HepG2 (cell line): ENCODE measurements around the gene VGF. TPM values are rescaled to one million over a fixed set of nuclear protein-coding genes. Genes with fewer than 3 reads are reported as not detected.

Experiments used
- CREB1 ChIP-seq, 2 experiments: fragments of 450-650 bp in 1 of 2; IDR thresholded peaks; 2 replicates each; pipeline ENCODE4 v1.6.1; 2016 to 2017; ENCODE audit warnings: control low read depth in 1 of 2, mild to moderate bottlenecking in 1 of 2, missing compliant biosample characterization in 1 of 2, missing genetic modification characterization in 1 of 2
- FOXO4 ChIP-seq: sonication (generic); formaldehyde crosslinking; conservative IDR thresholded peaks from 2 replicates; pipeline ENCODE4 v1.8.1; 2023; ENCODE audit warnings: missing genetic modification reagents
- GABPA ChIP-seq, 2 experiments: IDR thresholded peaks; 2 replicates each; pipeline ENCODE4 v1.6.1; 2011 to 2016; ENCODE audit warnings: low read depth in 2 of 2, low read length in 1 of 2, missing biosample characterization in 1 of 2, missing genetic modification characterization in 1 of 2
- IKZF5 ChIP-seq: IDR thresholded peaks from 2 replicates; pipeline ENCODE4 v1.6.1; 2018; ENCODE audit warnings: missing genetic modification reagents, mild to moderate bottlenecking, missing compliant biosample characterization
- MAF1 ChIP-seq: sonication (generic); formaldehyde crosslinking; IDR thresholded peaks from 2 replicates; pipeline ENCODE4 v1.5.0; 2020; ENCODE audit warnings: missing genetic modification reagents, borderline replicate concordance
- MYNN ChIP-seq: sonication (generic); formaldehyde crosslinking; IDR thresholded peaks from 2 replicates; pipeline ENCODE4 v1.4.0; 2020; ENCODE audit warnings: mild to moderate bottlenecking, low read depth, missing genetic modification reagents
- PLSCR1 ChIP-seq: sonication (generic); formaldehyde crosslinking; IDR thresholded peaks from 2 replicates; pipeline ENCODE4 v1.5.0; 2020; ENCODE audit warnings: missing genetic modification reagents, mild to moderate bottlenecking, borderline replicate concordance
- RBM22 ChIP-seq: fragments of 200-400 bp; formaldehyde crosslinking; optimal IDR thresholded peaks from 2 replicates; pipeline ENCODE3; 2017; ENCODE audit warnings: mild to moderate bottlenecking, low read length, moderate library complexity
- RBM39 ChIP-seq: fragments of 200-400 bp; formaldehyde crosslinking; IDR thresholded peaks from one replicate; pipeline ENCODE4 v1.6.1; 2018; ENCODE audit warnings: antibody characterized with exemption, mild to moderate bottlenecking, low read depth, low read length; ENCODE audit not compliant: poor library complexity, severe bottlenecking
- SUZ12 ChIP-seq: fragments of 150-350 bp; IDR thresholded peaks from 2 replicates; pipeline ENCODE4 v1.6.1; 2014; ENCODE audit warnings: low read depth, low read length
- TFDP1 ChIP-seq: IDR thresholded peaks from 2 replicates; pipeline ENCODE4 v1.6.1; 2016; ENCODE audit warnings: missing compliant biosample characterization, missing genetic modification reagents, borderline replicate concordance
- TRAFD1 ChIP-seq: sonication (generic); formaldehyde crosslinking; IDR thresholded peaks from 2 replicates; pipeline ENCODE4 v1.5.1; 2020; ENCODE audit warnings: missing genetic modification reagents, mild to moderate bottlenecking, borderline replicate concordance
- ZFP36L1 ChIP-seq: sonication (generic); formaldehyde crosslinking; IDR thresholded peaks from 2 replicates; pipeline ENCODE4 v1.8.0; 2022; ENCODE audit warnings: mild to moderate bottlenecking, missing genetic modification reagents, moderate library complexity
- ZFP90 ChIP-seq: sonication (generic); formaldehyde crosslinking; IDR thresholded peaks from 2 replicates; pipeline ENCODE4 v1.8.0; 2022; ENCODE audit warnings: missing genetic modification reagents, mild to moderate bottlenecking, inconsistent platforms, borderline replicate concordance
- ZKSCAN1 ChIP-seq: fragments of 150-350 bp; IDR thresholded peaks from 2 replicates; pipeline ENCODE4 v1.6.1; 2014; ENCODE audit warnings: low read length
- ZNF329 ChIP-seq: sonication (generic); formaldehyde crosslinking; IDR thresholded peaks from 2 replicates; pipeline ENCODE4 v1.9.0; 2021; ENCODE audit warnings: low read depth, mild to moderate bottlenecking, missing genetic modification reagents
- ZNF607 ChIP-seq: sonication (generic); formaldehyde crosslinking; IDR thresholded peaks from 2 replicates; pipeline ENCODE4 v1.5.1; 2020; ENCODE audit warnings: missing genetic modification reagents, mild to moderate bottlenecking, borderline replicate concordance
- ZNF703 ChIP-seq: sonication (generic); formaldehyde crosslinking; IDR thresholded peaks from 2 replicates; pipeline ENCODE4 v1.5.1; 2020; ENCODE audit warnings: missing genetic modification reagents, mild to moderate bottlenecking, moderate library complexity, borderline replicate concordance
- ZNF841 ChIP-seq: sonication (generic); formaldehyde crosslinking; IDR thresholded peaks from 2 replicates; pipeline ENCODE4 v1.8.1; 2023; ENCODE audit warnings: missing genetic modification reagents, borderline replicate concordance
- polyA plus RNA-seq, 8 experiments: library from polyadenylated mRNA; depleted of rRNA in 3 of 8; stranded (reverse) in 7 of 8; unstranded in 1 of 8; fragments of >200 nt; fragmentation: Illumina TruSeq in 4 of 8; extraction: Trizol in 4 of 8; gene quantifications; 2 replicates each; pipeline versions ENCODE4 v1.2.1 to v1.2.3, GENCODE V29; 2011 to 2016; ENCODE audit warnings: low read depth in 4 of 8, missing spikeins in 1 of 8, mixed read lengths in 1 of 8; ENCODE audit not compliant: insufficient read depth in 1 of 8
- total RNA-seq, 5 experiments: library from RNA; depleted of rRNA; stranded (reverse); fragments of >200 nt; fragmentation: Illumina TruSeq; extraction: Trizol; gene quantifications; 2 replicates each; pipeline ENCODE4 v1.2.3, GENCODE V29; 2016; ENCODE audit warnings: low read depth in 1 of 5

VGF gene
- total and polyA plus RNA-seq, 2 of the 13 experiments (the other 11 are each of a cell fraction or from before 2014, with no cell fraction given), result 0.12 to 0.46 TPM

- TF ChIP-seq GABPA (IDR thresholded peaks at IDR 0.05; ENCODE audit: low read depth, low read length), result no peak
- TF ChIP-seq GABPA (CRISPR knock-in tag; IDR thresholded peaks at IDR 0.05; ENCODE audit: low read depth), result no peak
- TF ChIP-seq TFDP1 (CRISPR knock-in tag), result peak; percentile 82
- TF ChIP-seq ZKSCAN1, result no peak
- TF ChIP-seq ZFP90, result peak; percentile 98
- TF ChIP-seq TRAFD1 (CRISPR knock-in tag), result peak; percentile 87; the same call in 1 of the 2 replicates
- peak; percentile 98 for TF ChIP-seq ZFP36L1
- no peak for TF ChIP-seq ZNF703 (CRISPR knock-in tag)
- peak; percentile 98 for TF ChIP-seq MAF1 (CRISPR knock-in tag)
- no peak for TF ChIP-seq RBM39
- peak; percentile 76 for TF ChIP-seq CREB1 (IDR thresholded peaks at IDR 0.05)
- peak; percentile 77 for TF ChIP-seq CREB1 (CRISPR knock-in tag; IDR thresholded peaks at IDR 0.05)
- TF ChIP-seq PLSCR1, result peak; percentile 98; the same call in 1 of the 2 replicates
- TF ChIP-seq IKZF5 (CRISPR knock-in tag), result peak; percentile 97
- TF ChIP-seq ZNF607 (CRISPR knock-in tag), result peak; percentile 98
- no peak for TF ChIP-seq RBM22
- TF ChIP-seq FOXO4 (CRISPR knock-in tag), result peak; percentile 98; the same call in 1 of the 2 replicates
- TF ChIP-seq SUZ12, result no peak
- peak; percentile 78; the same call in 1 of the 2 replicates for TF ChIP-seq ZNF841
- TF ChIP-seq MYNN (CRISPR knock-in tag), result peak; percentile 98
- TF ChIP-seq ZNF329 (CRISPR knock-in tag), result peak; percentile 95
These were observed at the start of gene VGF (continued) for GRCh38 chr7:101165075-101165957.
